ENCODE measurements around the gene CD27.
"Not testable (repeated sequence)": the region's sequence is repeated elsewhere in the genome, so short reads cannot be mapped to it uniquely, and the experiment has no call there.

The CD27 gene

DNA sequence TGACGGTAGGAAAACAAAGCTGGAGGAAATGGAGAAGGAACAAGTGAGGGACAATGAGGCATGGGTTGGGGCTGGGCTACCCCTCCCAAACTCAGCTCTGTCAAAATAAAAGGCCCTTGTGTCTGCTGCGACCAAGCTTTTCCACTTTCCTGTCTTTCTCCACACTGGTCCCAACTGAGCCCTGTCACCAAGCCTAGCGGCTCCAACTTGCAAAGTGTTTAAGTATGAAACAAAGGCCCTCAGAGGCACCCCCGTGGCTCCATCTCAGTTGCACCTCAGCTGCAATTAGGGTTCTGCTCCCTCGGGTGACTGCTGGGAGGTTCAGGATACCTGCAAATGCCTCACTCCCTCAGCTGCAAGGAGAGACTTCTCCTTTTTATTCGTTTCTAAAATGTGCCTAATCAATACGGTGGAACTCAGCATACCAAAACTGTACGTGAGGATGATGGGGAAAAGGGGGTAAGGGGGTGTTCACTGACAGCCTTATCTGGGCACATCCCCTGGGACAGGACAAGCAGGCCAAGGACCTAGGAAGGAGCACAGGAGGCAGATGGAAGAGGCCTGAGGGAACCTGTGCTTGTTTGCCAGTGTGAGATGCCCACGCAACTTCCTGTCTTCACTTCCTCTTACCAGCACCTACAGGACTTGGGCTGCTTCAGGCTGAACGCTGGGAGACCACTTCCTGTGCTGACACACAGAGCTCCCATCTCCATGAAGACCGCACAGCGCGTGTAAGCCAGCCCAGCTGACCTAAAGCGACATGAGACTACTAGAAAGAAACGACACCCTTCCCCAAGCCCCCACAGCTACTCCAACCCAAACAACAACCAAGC lies 16.9 kb downstream of the CD27 start:
- DNase-seq (ENCODE audit: low read depth in 2 of 3, low spot score in 1 of 3) = peak; percentile 75 to 82 (median 75)

DNA sequence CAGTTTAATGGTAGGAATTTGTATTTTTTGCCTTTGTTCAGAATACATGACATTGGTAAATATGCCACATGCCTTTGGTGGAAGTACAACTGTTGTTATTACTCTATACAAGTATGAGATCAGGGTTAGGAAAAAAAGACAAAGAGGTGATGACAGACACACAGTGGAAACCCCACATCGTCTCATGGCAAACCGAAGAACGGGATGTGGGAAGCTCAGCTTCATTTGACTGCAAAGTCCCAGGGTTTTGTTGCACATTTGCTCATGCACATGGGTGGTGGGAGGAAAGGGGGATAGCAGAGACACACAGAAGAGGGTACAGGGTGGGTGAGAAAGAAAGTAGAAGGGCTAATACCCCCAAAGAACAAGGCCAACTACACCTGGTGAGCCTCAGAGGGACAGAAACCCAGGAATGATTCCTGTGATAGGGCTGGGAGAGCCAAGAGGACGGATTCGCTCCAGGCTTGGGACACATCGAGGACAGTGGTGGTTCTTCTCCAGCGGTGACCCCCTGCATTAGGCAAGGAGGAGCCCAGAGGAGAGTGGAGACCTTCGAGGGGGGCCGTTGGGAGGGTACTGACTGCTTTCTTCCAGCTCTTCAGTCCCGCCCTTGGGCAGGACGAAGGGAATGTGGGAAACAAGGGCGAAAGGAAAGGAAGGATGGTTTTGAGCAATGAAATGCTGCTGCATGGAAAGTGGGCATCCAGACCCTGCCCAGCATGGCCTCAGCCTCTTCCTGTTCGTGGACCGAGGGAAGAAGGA lies 17.7 kb downstream of the CD27 start:
- no peak for DNase-seq (ENCODE audit: low read depth in 2 of 3, low spot score in 1 of 3)

DNA sequence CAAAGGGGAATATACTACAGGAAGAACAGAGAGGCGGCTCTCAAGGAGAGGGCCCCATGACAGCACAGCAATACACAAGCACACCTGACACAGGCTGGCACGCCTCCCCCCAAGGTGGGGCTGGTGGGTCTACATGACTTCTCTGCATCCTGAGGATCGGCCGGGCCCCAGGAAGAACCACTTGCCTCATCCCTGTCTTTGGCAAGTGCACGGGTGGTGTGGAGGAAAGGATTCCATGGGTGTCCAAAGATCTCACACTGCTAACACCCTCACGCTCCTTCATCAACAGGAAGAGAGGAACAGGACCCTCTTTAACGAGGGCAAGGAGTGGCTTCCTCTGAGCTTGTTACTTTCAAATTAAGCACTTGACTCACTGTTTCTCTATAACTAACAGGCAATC lies 18.5 kb downstream of the CD27 start:
- no peak for DNase-seq (ENCODE audit: low read depth in 2 of 3, low spot score in 1 of 3)

DNA sequence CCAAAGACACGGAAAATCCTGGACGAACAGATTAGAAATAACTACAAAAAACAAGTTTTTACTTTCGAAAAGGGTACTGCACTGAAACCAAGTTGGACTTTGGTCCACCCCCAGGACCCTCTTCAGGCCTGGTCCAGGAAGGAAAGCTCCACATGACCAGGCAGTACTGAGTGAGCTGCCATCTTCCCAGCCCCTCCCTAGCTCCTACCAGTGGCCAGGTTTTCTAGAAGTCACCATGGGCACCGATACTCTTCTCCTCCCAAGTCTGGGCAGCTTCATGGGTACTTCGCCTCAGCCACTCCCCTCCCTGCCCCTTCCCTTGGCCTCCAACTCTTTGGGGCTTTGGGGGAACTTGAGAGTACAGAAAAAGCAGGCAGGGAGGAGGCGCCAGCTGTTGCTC lies 19.1 kb downstream of the CD27 start:
- no peak for DNase-seq (ENCODE audit: low read depth in 2 of 3, low spot score in 1 of 3)

DNA sequence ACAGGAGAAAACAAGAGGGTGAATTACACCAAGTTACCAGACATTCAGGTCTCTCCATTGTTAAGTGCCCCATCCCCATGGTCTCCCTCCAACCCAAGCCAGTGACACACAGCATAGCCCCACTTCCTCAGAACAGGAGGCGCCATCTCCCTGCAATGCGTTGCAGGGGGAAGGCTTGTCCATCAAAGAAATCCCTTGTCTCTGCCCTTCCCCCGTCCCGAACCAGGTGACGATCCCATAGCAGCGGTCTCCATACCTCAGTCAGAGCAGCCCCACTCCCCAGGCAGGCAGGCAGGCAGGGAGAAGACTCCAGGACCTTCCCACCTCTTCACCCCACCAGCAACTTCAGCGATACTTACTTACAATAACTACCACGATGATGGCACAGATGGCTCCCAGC lies 19.8 kb downstream of the CD27 start:
- no peak for DNase-seq (ENCODE audit: low read depth in 2 of 3, low spot score in 1 of 3)

DNA sequence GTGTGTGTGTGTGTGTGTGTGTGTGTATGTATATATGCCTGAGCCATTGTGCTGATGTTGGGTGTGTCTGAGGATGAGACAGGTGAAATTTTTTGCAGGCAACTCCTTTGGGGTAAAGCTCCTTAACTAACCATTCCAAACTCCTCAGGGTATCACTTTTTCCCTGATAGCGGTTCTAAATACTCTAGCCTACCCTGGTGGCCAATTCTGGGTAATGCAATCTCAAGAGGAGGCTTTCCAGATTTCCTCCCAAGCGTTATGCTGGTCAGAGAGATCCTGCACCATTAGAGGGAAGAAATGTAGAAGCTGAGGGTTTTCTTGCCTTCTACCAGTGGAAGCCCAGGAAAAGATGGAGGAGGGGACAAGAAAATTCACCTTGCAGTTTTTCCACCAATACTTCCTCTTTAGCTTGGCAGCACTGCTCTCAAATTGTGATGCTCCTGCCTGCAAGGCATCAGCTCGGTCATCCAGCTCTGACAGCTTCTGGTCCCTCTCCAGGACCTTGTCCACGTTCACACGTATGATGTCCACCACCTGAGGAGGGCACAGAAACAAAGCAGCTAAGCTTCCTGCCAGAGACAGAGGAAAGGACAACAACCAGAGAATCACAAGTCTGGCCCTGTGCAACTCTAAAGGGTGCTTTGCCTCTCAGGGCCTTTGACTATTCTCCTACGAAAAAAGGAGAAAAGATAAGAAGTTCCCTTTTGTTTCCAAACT lies 20.9 kb downstream of the CD27 start:
- no peak for DNase-seq (ENCODE audit: low read depth in 2 of 3, low spot score in 1 of 3)

DNA sequence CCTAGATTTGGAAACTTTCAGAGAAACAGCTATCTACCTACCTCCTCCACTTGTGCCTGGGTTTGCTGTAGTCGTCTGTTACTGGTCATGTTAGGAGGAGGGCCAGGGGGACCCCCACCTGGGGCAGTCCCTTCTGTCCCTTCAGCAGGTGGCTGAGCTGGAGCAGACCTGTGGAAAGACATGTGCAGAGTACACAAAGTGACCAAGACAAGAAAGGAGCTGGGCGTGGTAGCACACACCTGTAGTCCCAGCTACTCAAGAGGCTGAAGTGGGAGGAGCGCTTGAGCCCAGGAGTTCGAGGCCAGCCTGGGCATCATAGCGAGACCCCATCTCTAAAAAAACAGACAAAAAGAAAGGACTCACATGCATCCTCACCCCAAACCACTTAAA lies 21.4 kb downstream of the CD27 start:
- DNase-seq (ENCODE audit: low read depth in 2 of 3, low spot score in 1 of 3) = no peak

DNA sequence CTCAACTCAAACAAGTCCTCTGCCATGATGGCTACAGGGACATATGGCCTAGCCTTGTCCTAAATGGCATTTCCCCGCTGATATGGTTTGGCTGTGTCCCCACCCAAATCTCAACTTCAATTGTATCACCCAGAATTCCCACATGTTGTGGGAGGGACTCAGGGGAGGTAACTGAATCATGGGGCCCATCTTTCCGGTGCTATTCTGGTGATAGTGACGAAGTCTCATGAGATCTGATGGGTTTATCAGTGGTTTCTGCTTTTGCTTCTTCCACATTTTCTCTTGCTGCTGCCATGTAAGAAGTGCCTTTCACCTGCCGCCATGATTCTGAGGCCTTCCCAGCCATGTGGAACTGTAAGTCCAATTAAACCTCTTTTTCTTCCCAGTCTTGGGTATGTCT lies 22.0 kb downstream of the CD27 start:
- not testable (repeated sequence) for DNase-seq (ENCODE audit: low read depth in 2 of 3, low spot score in 1 of 3)

DNA sequence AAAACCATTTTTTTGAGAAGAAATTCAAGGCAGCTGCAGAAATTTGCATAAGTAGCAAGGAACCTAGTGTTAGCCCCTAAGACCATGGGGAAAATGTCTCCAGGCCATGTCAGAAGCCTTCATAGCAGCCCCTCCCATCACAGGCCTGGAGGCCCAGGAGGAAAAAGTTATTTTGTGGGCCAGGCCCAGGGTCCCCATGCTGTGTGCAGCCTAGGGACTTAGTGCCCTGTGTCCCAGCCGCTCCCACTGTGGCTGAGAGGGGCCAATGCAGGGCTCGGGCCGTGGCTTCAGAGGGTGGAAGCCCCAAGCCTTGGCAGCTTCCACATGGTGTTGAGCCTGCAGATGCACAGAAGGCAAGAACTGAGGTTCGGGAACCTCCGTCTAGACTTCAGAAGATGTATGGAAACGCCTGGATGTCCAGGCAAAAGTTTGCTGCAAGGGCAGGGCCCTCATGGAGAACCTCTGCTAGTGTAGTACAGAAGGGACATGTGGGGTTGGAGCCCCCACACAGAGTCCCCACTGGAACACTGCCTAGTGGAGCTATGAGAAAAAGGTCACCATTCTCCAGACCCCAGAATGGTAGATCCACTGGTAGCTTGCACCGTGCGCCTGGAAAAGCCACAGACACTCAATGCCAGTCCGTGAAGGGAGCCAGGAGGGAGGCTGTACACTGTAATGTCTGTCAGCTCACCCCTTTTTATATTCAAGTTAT lies 23.0 kb downstream of the CD27 start:
- DNase-seq (ENCODE audit: low read depth in 2 of 3, low spot score in 1 of 3) = not testable (repeated sequence)

DNA sequence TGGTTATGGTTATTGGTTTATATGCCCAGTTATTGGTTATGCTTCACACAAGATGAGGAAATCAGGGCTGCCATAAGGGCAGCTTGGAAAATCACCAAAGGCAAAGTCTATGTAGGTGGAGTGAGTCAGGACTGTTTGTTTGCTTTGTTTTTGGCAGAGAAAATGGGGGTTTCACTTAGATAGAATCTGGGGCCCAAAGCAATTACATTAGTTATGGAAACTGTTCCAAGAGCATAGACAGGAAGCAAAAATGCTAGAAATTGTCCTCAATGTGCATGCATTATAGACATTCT lies 23.5 kb downstream of the CD27 start:
- DNase-seq (ENCODE audit: low read depth in 2 of 3, low spot score in 1 of 3) = no peak

DNA sequence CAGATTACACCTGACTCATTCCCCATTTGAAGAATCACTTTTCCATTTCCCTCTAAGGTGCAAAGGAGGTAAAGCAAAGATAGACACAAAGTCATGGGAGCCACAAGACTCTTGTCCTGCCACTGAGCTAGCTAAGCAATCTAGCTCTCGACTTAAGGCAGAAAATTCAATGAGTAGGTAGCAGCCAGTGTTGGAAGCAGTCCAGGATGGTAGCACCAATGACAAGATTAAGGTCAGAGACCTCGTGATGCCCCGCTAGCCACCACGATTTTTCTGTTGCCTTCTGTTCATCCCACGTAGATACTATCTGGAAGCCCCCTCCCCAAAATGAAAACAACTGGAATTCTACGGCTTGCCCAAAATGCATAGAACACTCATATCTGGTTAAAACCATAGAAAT lies 24.3 kb downstream of the CD27 start:
- DNase-seq (ENCODE audit: low read depth in 2 of 3, low spot score in 1 of 3) = no peak

DNA sequence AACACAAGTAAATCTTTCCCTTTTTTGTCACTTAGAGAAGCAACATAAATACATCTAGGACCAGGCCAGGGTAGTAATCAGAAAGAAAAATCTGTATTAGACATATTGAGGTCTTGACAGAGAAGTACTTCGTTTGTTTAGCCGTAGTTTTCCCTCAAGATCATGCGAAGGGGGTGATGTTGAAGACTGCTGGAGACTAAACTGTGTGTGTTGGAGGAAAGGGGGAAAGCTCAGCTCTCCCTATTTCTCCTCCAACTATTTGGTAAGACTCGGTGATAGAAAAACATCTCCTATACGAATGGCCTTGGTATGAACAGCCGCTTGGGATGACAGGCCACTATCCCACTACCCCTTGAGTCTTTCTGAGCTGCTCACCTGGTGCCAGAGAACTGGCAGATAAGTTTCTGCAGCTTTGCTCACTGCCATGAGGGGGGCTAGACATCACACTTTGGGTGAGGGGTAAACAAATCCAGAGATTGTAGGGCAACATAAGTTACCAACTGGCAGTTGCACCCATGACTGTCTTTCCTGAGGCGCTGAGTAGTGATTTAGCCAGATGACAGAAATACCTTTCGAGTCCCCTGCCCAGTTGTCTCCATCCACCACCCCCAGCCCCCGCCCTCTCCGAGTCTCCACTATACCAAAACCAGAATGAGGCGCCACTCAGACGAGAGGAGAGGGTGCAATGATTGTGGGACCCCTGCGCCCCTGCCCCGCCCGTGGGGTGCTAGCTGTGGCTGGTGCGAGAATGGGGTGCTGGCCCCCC lies 25.0 kb downstream of the CD27 start:
- DNase-seq (ENCODE audit: low read depth in 2 of 3, low spot score in 1 of 3) = no peak

DNA sequence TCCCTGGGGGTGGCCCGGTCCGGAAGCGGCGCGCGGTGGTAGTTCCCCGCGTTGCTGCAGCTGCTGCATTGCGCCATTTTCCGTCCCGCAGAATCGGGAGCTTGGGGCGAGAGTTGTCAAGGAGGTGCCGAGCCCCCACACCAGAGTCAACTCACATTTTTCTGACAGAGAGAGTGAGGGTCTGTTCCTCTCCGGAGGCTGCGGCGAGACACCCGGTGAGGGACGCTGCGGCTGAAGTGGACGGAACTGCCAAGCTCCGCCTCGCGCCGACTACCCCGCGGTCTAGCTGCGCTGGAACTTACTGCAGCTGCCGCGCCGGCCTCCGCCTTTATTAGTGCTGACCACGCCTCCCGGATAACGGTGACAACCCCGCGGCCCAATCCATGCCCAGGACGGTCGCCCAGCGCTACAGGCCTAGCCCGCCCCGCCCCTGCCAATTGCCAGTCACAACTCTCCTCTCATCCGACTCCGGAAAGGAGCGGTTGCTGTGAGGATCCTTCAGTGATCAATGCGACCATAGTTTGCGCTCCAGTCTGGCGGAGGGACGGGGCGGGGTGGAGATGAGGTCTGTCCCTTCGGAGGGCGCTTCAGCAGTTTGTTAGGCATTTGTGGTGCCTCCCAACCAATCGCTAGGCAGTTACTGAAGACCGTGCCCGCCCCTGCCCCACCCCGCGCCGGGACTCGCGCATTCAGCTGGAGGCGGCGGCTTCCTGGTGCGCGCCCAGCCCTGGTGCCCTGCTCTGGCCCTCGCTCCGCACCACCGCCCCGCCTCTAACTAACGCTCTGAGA lies 25.8 kb downstream of the CD27 start, which contains the start of gene VAMP1:
TSS of gene VAMP1 (minus strand) at position 303 of the 789 bp plus-strand sequence. CDS start at position 157, 146 bp downstream.
- peak; percentile 94 to 99 (median 98) for DNase-seq (ENCODE audit: low read depth in 2 of 3, low spot score in 1 of 3)

DNA sequence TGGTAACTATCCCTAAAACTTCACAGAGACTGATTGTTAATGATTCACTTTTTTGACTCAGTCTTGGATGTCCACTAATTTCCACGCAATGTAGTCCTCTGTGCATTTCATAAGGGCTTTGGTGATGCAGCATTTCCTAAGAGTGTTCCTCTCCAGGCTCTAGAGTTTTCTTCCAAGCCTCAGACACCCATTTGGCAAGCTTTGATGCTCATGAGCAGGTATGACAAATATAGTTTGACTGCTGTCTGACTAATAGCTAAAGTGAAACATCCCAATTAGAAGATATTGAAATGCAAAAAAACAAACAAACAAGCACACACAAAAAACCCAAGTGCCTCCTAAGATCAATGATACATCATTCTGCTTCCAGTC lies 27.2 kb downstream of the CD27 start:
- no peak for DNase-seq (ENCODE audit: low read depth in 2 of 3, low spot score in 1 of 3)

DNA sequence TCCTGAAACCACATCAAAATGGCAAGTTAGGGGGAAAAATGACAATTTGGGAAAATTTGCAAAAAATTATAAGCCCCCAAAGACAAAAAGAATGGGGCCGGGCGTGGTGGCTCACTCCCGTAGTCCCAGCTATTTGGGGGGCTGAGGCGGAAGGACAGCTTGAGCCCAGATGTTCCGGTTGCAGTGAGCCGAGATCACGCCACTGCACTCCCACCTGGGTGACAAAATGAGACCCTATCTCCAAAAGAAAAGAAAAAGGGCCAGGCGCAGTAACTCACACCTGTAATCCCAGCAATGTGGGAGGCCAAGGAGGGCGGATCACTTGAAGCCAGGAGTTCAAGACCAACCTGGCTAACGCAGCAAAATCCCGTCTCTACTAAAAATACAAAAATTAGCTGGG lies 27.7 kb downstream of the CD27 start:
- no peak for DNase-seq (ENCODE audit: low read depth in 2 of 3, low spot score in 1 of 3)

DNA sequence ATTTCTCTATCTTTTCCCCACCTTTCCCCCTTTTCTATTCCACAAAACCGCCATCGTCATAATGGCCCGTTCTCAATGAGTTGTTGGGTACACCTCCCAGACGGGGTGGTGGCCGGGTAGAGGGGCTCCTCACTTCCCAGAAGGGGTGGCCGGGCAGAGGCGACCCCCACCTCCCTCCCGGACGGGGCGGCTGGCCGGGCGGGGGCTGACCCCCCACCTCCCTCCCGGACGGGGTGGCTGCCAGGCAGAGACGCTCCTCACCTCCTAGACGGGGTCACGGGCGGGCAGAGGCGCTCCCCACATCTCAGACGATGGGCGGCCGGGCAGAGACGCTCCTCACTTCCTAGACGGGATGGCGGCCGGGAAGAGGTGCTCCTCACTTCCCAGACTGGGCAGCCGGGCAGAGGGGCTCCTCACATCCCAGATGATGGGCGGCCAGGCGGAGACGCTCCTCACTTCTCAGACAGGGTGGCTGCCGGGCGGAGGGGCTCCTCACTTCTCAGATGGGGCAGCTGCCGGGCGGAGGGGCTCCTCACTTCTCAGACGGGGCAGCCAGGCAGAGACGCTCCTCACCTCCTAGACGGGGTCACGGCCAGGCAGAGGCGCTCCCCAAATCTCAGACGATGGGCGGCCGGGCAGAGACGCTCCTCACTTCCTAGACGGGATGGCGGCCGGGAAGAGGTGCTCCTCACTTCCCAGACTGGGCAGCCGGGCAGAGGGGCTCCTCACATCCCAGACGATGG lies 30.6 kb downstream of the CD27 start:
- DNase-seq (ENCODE audit: low read depth in 2 of 3, low spot score in 1 of 3) = not testable (repeated sequence)

DNA sequence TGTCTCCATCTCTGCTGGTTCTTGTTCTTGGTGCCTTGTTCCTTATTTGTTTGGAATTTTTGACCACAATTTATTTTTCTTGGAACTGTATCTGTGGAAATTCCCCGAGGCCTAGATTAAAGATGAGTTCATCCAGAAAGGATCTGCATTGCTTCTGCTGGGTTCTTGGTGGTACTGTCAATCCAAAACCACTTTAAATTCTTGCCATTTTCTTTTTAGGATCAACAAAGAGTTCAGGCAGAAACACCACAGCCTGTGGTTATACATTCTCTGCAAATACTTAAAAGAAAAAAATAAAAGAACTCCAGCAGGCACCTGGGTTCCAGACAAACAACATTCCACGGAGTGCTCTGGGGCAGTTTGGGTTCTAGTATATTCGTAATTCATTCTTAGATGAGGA lies 31.7 kb downstream of the CD27 start:
- no peak for DNase-seq (ENCODE audit: low read depth in 2 of 3, low spot score in 1 of 3)

DNA sequence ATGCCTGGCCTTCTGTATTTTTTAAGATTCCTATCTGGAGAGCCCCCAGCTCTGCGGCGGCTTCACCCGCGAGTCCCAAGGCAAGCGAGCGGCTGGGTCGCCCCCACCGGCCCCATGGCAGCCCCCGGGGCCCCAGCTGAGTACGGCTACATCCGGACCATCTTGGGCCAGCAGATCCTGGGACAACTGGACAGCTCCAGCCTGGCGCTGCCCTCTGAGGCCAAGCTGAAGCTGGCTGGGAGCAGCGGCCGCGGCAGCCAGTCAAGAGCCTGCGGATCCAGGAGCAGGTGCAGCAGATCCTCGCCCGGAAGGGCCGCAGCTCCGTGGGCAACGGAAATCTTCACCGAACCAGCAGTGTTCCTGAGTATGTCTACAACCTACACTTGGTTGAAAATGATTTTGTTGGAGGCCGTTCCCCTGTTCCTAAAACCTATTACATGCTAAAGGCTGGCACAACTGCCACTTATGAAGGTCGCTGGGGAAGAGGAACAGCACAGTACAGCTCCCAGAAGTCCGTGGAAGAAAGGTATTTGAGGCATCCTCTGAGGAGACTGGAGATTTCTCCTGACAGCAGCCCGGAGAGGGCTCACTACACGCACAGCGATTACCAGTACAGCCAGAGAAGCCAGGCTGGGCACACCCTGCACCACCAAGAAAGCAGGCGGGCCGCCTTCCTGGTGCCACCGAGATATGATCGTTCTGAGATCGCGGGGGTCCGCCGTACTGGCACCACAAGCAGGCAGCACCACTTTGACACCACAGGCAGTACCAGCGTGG lies 33.0 kb downstream of the CD27 start:
- DNase-seq (ENCODE audit: low read depth in 2 of 3, low spot score in 1 of 3) = not testable (repeated sequence)
